ENCODE data around the gene SIDT1.

The SIDT1 gene

DNA sequence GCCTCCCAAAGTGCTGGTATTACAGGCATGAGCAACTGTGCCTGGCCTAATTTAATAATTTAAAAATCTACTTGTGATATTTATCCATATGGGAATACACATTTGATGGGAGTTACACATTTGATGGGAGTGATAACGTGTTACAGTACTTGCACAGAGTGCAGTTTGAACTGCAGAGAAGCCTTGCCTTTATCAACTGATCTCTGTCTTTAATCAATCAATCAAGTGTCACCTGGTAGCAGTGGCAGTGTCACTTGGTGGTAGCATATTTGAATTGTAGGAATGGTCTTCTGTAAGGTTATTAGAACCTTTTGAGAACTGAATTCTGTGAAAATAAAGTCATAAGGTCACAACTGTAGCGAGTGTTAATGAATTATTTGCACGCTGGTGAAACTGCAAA lies 37.8 kb downstream of the SIDT1 start:
- Histone ChIP-seq H3K27ac (no peak overlapping the region), H3K4me3 (no peak overlapping the region)
- no peak for DNase-seq (ENCODE audit: low spot score)
- TF ChIP-seq CTCF (IDR thresholded peaks at IDR 0.05) = no peak

- no peak for TF ChIP-seq CTCF (IDR thresholded peaks at IDR 0.05)
- Histone ChIP-seq H3K4me3 (no peak overlapping the region), H3K27ac (no peak overlapping the region)
- no peak for DNase-seq (ENCODE audit: low spot score)
Observed at GRCh38 chr3:113571360-113571759, 39.0 kb downstream of the SIDT1 start.

DNA sequence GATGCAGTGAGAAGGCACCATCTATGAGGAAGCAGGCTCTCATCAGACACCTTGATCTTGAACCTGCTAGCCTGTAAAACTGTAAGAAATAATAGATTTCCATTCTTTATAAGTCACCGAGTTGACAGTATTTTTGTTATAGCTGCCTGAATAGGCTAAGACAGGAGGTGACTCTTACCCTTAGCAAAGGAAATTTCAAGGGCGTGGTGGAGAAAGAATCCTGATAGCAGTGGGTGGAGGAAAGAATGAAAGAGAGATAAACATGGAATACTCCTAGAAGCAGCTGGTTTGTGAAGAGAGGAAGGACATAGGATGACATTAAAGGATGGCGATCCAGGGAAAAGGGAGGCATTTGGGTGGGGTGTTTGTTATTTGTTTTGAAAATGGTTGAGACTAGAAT lies 41.4 kb downstream of the SIDT1 start:
- Histone ChIP-seq H3K4me3 (no peak overlapping the region), H3K27ac (no peak overlapping the region)
- no peak for DNase-seq (ENCODE audit: low spot score)
- TF ChIP-seq CTCF (IDR thresholded peaks at IDR 0.05) = no peak

DNA sequence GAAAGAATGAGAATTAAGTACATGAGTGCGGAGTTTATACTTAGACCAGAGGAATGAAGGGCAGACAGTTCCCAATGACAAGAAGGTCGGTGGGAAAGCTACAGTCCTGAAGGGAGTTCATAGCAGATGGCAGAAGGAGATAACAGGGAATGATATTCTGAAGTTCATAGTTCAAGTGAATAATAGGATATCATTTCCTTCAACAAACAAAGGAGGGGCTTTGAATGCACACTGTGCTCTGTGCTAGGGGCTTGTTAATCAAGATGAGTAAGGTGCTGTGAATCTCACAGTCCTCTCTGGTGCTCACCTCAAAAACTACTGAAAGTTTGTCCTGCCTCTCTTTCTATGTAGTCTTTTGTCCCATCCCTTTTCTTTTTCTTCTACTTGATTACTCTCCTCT lies 41.9 kb downstream of the SIDT1 start:
- TF ChIP-seq CTCF (IDR thresholded peaks at IDR 0.05) = no peak
- DNase-seq (ENCODE audit: low spot score) = no peak
- no peak overlapping the region for H3K4me3 ChIP-seq
- H3K27ac ChIP-seq = no peak overlapping the region

GRCh38 chr3:113575206-113575605 lies 42.9 kb downstream of the SIDT1 start:
- Histone ChIP-seq H3K4me3 (no peak overlapping the region), H3K27ac (no peak overlapping the region)
- no peak for TF ChIP-seq CTCF (IDR thresholded peaks at IDR 0.05)
- no peak for DNase-seq (ENCODE audit: low spot score)

- no peak overlapping the region for H3K27ac ChIP-seq
- no peak for TF ChIP-seq CTCF (IDR thresholded peaks at IDR 0.05)
- no peak for DNase-seq (ENCODE audit: low spot score)
- H3K4me3 ChIP-seq = no peak overlapping the region
Observed at GRCh38 chr3:113585228-113585627, 52.9 kb downstream of the SIDT1 start.

DNA sequence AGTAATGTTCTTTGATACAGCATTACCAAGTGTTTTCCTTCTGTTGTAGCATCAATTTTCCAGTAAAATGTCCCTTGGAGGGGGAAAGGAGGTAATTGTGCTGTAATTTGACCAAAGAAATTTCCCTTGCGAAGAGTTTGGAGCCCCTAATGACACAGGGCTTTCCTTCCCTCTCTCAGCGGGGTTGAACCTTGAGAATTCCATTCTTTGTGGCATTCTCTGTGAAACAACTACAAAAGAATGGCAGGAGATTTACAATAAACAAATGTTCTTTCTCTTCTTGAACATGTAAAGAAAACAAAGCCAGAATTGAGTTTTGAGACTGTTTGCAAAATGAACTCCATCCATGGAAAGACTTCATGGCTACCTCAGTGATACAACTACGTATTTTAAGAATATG lies 53.4 kb downstream of the SIDT1 start:
- no peak overlapping the region for H3K27ac ChIP-seq
- no peak for TF ChIP-seq CTCF (IDR thresholded peaks at IDR 0.05)

More for the DNA sequence above, 53.4 kb downstream of the SIDT1 start:
- no peak for DNase-seq (ENCODE audit: low spot score)
- no peak overlapping the region for H3K4me3 ChIP-seq
